GM12875 (cell line): ENCODE measurements around the gene DUSP6.

Source experiments
- H3K4me3 ChIP-seq: one replicate; pipeline ENCODE4 v1.5.1; 2011; ENCODE audit warnings: low read depth, low read length, control low read depth
- TF ChIP-seq, protein P1 (sequence below): IDR thresholded peaks from 2 replicates; pipeline ENCODE4 v1.5.1; 2011; ENCODE audit warnings: low read depth, mild to moderate bottlenecking, control low read depth, inconsistent platforms, low read length, moderate library complexity, borderline replicate concordance; ENCODE audit not compliant: insufficient read depth

Gene DUSP6

GRCh38 chr12:89328151-89329030, 23.9 kb downstream of the DUSP6 start:
- TF ChIP-seq, protein P1, sequence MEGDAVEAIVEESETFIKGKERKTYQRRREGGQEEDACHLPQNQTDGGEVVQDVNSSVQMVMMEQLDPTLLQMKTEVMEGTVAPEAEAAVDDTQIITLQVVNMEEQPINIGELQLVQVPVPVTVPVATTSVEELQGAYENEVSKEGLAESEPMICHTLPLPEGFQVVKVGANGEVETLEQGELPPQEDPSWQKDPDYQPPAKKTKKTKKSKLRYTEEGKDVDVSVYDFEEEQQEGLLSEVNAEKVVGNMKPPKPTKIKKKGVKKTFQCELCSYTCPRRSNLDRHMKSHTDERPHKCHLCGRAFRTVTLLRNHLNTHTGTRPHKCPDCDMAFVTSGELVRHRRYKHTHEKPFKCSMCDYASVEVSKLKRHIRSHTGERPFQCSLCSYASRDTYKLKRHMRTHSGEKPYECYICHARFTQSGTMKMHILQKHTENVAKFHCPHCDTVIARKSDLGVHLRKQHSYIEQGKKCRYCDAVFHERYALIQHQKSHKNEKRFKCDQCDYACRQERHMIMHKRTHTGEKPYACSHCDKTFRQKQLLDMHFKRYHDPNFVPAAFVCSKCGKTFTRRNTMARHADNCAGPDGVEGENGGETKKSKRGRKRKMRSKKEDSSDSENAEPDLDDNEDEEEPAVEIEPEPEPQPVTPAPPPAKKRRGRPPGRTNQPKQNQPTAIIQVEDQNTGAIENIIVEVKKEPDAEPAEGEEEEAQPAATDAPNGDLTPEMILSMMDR: no peak
- no peak overlapping the region for H3K4me3 ChIP-seq

- TF ChIP-seq, protein P1: no peak
Measured at GRCh38 chr12:89327486-89328094, 24.7 kb downstream of the DUSP6 start.

GRCh38 chr12:89326239-89327040, 25.9 kb downstream of the DUSP6 start:
- H3K4me3 ChIP-seq: no peak overlapping the region
- TF ChIP-seq, protein P1: no peak

More at GRCh38 chr12:89327486-89328094, 24.7 kb downstream of the DUSP6 start:
- no peak overlapping the region for H3K4me3 ChIP-seq

GRCh38 chr12:89325495-89325894, 26.8 kb downstream of the DUSP6 start:
- TF ChIP-seq, protein P1: no peak
- no peak overlapping the region for H3K4me3 ChIP-seq

GRCh38 chr12:89324437-89324836, 27.9 kb downstream of the DUSP6 start:
- H3K4me3 ChIP-seq: no peak overlapping the region
- TF ChIP-seq, protein P1: no peak

DNA sequence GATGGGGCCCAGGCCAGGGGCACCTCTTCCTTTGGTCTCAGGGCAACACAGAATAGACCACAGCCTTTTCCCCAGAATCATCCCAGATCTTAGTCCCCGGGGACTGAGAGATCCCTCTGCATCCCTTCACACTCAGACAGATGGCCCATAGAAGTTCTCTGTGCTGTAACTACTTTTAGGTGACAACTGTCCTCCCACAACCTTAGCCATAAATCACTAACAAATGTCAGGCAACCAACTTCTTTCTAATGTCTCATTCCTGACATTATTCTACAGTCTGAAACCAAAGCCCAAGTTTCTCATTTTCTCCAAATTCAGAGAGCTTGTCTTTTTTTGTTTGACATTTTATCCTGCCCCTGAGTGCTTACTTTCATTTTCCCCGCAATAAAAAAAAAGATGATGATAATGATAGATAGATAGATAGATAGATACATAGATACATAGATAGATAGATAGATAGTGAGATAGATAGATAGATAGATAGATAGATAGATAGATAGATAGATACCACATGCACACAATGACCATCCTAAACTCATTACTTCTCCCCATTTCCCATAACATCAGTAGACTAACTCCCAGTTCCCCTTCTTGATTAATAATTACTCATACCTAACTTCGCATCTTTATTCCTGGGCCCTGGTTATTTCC, 28.6 kb downstream of the DUSP6 start:
- no peak overlapping the region for H3K4me3 ChIP-seq
- TF ChIP-seq, protein P1: no peak
